GM23338 (cell line): ENCODE results near the gene ILF2.

Experiments
- CREB1 ChIP-seq: fragments of 250-450 bp; sonication (Bioruptor Pico); IDR thresholded peaks from 2 replicates; pipeline ENCODE4 v1.5.0; 2020; ENCODE audit warnings: low read depth, mild to moderate bottlenecking, moderate library complexity
- EZH2 ChIP-seq: fragments of 200-600 bp; sonication (generic); IDR thresholded peaks from one replicate; pipeline ENCODE4 v1.8.0; 2017; ENCODE audit warnings: antibody characterized with exemption, mild to moderate bottlenecking, low read depth; ENCODE audit not compliant: unreplicated experiment
- TF ChIP-seq, protein P1 (sequence below), 2 experiments: fragments of 200-600 bp in 1 of 2; sonication (generic) in 1 of 2; conservative IDR thresholded peaks; 2 replicates each; pipeline versions ENCODE4 v1.5.1 to v1.6.1; 2016 to 2017; ENCODE audit warnings: antibody characterized with exemption in 2 of 2, low read depth in 2 of 2, mild to moderate bottlenecking in 2 of 2, moderate library complexity in 1 of 2
- TF ChIP-seq, protein P2 (sequence below): IDR thresholded peaks from one replicate; pipeline ENCODE4 v1.6.1; 2018; ENCODE audit warnings: antibody characterized with exemption; ENCODE audit not compliant: unreplicated experiment
- TF ChIP-seq, protein P3 (sequence below): IDR thresholded peaks from 2 replicates; pipeline ENCODE4 v1.6.1; 2016; ENCODE audit warnings: antibody characterized with exemption

DNA sequence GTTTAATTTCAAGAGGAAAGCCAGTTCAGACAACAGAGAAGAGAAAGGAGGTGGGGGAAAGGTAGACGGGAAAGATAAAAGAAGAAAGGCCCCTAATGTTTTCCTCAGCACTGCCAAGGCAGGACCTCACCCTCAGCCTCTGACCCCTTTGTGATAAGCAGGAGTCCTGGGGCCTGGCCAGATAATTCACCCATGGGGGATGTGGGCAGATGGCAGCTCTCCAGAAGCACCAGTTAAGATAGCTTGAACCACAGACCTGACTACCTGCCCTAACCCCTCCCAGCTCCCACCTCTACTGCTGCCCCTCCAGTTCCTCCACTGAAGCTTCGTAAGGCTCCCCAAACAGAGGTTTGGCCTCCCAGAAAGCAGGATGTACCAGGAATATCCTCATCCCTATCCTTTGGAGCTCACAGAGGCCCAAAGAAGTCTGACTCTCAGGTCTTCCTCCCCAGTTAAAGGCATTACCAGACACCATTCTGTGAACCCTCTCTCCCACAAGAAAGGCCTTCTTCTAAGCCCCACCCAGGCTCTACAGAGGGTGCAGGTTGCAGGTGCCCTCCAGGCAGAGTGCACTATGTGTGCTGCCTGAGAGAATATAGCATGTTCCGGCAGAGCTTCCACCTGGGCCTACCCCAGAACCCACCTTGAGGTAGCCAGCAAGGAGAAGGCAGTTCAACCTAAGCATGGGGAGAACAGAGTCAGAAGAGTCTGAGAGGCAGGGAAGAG is 21.5 kb downstream of the ILF2 start:
- TF ChIP-seq EZH2 (no peak), CREB1 (CRISPR knock-in tag) (no peak)
- TF ChIP-seq, protein P1, sequence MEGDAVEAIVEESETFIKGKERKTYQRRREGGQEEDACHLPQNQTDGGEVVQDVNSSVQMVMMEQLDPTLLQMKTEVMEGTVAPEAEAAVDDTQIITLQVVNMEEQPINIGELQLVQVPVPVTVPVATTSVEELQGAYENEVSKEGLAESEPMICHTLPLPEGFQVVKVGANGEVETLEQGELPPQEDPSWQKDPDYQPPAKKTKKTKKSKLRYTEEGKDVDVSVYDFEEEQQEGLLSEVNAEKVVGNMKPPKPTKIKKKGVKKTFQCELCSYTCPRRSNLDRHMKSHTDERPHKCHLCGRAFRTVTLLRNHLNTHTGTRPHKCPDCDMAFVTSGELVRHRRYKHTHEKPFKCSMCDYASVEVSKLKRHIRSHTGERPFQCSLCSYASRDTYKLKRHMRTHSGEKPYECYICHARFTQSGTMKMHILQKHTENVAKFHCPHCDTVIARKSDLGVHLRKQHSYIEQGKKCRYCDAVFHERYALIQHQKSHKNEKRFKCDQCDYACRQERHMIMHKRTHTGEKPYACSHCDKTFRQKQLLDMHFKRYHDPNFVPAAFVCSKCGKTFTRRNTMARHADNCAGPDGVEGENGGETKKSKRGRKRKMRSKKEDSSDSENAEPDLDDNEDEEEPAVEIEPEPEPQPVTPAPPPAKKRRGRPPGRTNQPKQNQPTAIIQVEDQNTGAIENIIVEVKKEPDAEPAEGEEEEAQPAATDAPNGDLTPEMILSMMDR (conservative IDR thresholded peaks at IDR 0.05; ENCODE audit: low read depth in 2 of 2) = no peak
- TF ChIP-seq, protein P2, sequence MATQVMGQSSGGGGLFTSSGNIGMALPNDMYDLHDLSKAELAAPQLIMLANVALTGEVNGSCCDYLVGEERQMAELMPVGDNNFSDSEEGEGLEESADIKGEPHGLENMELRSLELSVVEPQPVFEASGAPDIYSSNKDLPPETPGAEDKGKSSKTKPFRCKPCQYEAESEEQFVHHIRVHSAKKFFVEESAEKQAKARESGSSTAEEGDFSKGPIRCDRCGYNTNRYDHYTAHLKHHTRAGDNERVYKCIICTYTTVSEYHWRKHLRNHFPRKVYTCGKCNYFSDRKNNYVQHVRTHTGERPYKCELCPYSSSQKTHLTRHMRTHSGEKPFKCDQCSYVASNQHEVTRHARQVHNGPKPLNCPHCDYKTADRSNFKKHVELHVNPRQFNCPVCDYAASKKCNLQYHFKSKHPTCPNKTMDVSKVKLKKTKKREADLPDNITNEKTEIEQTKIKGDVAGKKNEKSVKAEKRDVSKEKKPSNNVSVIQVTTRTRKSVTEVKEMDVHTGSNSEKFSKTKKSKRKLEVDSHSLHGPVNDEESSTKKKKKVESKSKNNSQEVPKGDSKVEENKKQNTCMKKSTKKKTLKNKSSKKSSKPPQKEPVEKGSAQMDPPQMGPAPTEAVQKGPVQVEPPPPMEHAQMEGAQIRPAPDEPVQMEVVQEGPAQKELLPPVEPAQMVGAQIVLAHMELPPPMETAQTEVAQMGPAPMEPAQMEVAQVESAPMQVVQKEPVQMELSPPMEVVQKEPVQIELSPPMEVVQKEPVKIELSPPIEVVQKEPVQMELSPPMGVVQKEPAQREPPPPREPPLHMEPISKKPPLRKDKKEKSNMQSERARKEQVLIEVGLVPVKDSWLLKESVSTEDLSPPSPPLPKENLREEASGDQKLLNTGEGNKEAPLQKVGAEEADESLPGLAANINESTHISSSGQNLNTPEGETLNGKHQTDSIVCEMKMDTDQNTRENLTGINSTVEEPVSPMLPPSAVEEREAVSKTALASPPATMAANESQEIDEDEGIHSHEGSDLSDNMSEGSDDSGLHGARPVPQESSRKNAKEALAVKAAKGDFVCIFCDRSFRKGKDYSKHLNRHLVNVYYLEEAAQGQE = no peak
- TF ChIP-seq, protein P3, sequence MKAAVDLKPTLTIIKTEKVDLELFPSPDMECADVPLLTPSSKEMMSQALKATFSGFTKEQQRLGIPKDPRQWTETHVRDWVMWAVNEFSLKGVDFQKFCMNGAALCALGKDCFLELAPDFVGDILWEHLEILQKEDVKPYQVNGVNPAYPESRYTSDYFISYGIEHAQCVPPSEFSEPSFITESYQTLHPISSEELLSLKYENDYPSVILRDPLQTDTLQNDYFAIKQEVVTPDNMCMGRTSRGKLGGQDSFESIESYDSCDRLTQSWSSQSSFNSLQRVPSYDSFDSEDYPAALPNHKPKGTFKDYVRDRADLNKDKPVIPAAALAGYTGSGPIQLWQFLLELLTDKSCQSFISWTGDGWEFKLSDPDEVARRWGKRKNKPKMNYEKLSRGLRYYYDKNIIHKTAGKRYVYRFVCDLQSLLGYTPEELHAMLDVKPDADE = no peak
